HepG2 (cell line): Measurements from ENCODE around the gene MYBPC3. TPM values are rescaled to one million over a fixed set of nuclear protein-coding genes. Genes with fewer than 3 reads are reported as not detected.
A peak's percentile ranks its signal among the peaks of the same experiment; 100 is the strongest.

Experiments
- BHLHE40 ChIP-seq: IDR thresholded peaks from 2 replicates; pipeline ENCODE4 v1.6.1; 2011; ENCODE audit warnings: low read length, improper control_type of control experiment
- BORCS8-MEF2B ChIP-seq: sonication (generic); formaldehyde crosslinking; IDR thresholded peaks from 2 replicates; pipeline ENCODE4 v1.8.0; 2022; ENCODE audit warnings: mild to moderate bottlenecking, missing genetic modification reagents
- CEBPG ChIP-seq: IDR thresholded peaks from 2 replicates; pipeline ENCODE4 v1.6.1; 2016
- HDAC6 ChIP-seq: fragments of 200-600 bp; sonication (generic); IDR thresholded peaks from 2 replicates; pipeline ENCODE4 v1.7.0; 2017; ENCODE audit warnings: mild to moderate bottlenecking, antibody characterized with exemption, low read length, low read depth
- HNF4G ChIP-seq, 2 experiments: sonication (generic) in 1 of 2; formaldehyde crosslinking in 1 of 2; IDR thresholded peaks; 2 replicates each; pipeline versions ENCODE4 v1.4.0 to v1.6.1; 2011 to 2020; ENCODE audit warnings: borderline replicate concordance in 2 of 2, low read depth in 2 of 2, mild to moderate bottlenecking in 2 of 2, low read length in 1 of 2, missing genetic modification reagents in 1 of 2, moderate library complexity in 1 of 2
- HOXA3 ChIP-seq: sonication (generic); formaldehyde crosslinking; IDR thresholded peaks from 2 replicates; pipeline ENCODE4 v1.5.0; 2020; ENCODE audit warnings: missing genetic modification reagents
- MAFG ChIP-seq: sonication (generic); formaldehyde crosslinking; IDR thresholded peaks from 2 replicates; pipeline ENCODE4 v1.5.1; 2020; ENCODE audit warnings: mild to moderate bottlenecking, missing genetic modification reagents
- NONO ChIP-seq, 2 experiments: fragments of 450-650 bp in 1 of 2; sonication (generic) in 1 of 2; formaldehyde crosslinking in 1 of 2; IDR thresholded peaks in 1 of 2; conservative IDR thresholded peaks in 1 of 2; 2 replicates each; pipeline versions ENCODE4 v1.6.1 to v1.8.0; 2017 to 2022; ENCODE audit warnings: mild to moderate bottlenecking in 1 of 2, missing genetic modification reagents in 1 of 2, moderate library complexity in 1 of 2
- ONECUT2 ChIP-seq: sonication (generic); formaldehyde crosslinking; IDR thresholded peaks from 2 replicates; pipeline ENCODE4 v1.4.0; 2020; ENCODE audit warnings: missing genetic modification reagents
- PCBP1 ChIP-seq: fragments of 200-400 bp; formaldehyde crosslinking; IDR thresholded peaks from 2 replicates; pipeline ENCODE4 v1.6.1; 2017; ENCODE audit warnings: mild to moderate bottlenecking, low read depth, low read length, borderline replicate concordance
- SMYD3 ChIP-seq: sonication (generic); formaldehyde crosslinking; IDR thresholded peaks from 2 replicates; pipeline ENCODE4 v1.8.1; 2023; ENCODE audit warnings: mild to moderate bottlenecking, missing genetic modification reagents
- TEAD3 ChIP-seq: optimal IDR thresholded peaks from 2 replicates; pipeline ENCODE3; 2016; ENCODE audit warnings: borderline replicate concordance
- ZNF441 ChIP-seq: sonication (generic); formaldehyde crosslinking; IDR thresholded peaks from 2 replicates; pipeline ENCODE4 v1.7.0; 2021; ENCODE audit warnings: missing genetic modification reagents, borderline replicate concordance
- ZNF484 ChIP-seq: sonication (generic); formaldehyde crosslinking; IDR thresholded peaks from 2 replicates; pipeline ENCODE4 v1.5.1; 2020; ENCODE audit warnings: mild to moderate bottlenecking, low read depth, missing genetic modification reagents, borderline replicate concordance
- ZNF7 ChIP-seq: IDR thresholded peaks from 2 replicates; pipeline ENCODE4 v1.6.1; 2016; ENCODE audit warnings: missing biosample characterization, missing genetic modification reagents
- polyA plus RNA-seq, 8 experiments: library from polyadenylated mRNA; depleted of rRNA in 3 of 8; stranded (reverse) in 7 of 8; unstranded in 1 of 8; fragments of >200 nt; fragmentation: Illumina TruSeq in 4 of 8; extraction: Trizol in 4 of 8; gene quantifications; 2 replicates each; pipeline versions ENCODE4 v1.2.1 to v1.2.3, GENCODE V29; 2011 to 2016; ENCODE audit warnings: low read depth in 4 of 8, missing spikeins in 1 of 8, mixed read lengths in 1 of 8; ENCODE audit not compliant: insufficient read depth in 1 of 8
- total RNA-seq, 5 experiments: library from RNA; depleted of rRNA; stranded (reverse); fragments of >200 nt; fragmentation: Illumina TruSeq; extraction: Trizol; gene quantifications; 2 replicates each; pipeline ENCODE4 v1.2.3, GENCODE V29; 2016; ENCODE audit warnings: low read depth in 1 of 5
- TF ChIP-seq, protein P1 (sequence below): sonication (generic); formaldehyde crosslinking; IDR thresholded peaks from 2 replicates; pipeline ENCODE4 v1.5.0; 2020; ENCODE audit warnings: mild to moderate bottlenecking, missing genetic modification reagents, borderline replicate concordance
- TF ChIP-seq, protein P2 (sequence below): sonication (generic); formaldehyde crosslinking; IDR thresholded peaks from 2 replicates; pipeline ENCODE4 v1.5.1; 2020; ENCODE audit warnings: mild to moderate bottlenecking, missing genetic modification reagents, moderate library complexity
- TF ChIP-seq, protein P3 (sequence below): sonication (generic); formaldehyde crosslinking; IDR thresholded peaks from 2 replicates; pipeline ENCODE4 v1.8.0; 2022; ENCODE audit warnings: missing genetic modification reagents, mild to moderate bottlenecking, moderate library complexity, borderline replicate concordance
- TF ChIP-seq, protein P4 (sequence below): sonication (generic); formaldehyde crosslinking; IDR thresholded peaks from 2 replicates; pipeline ENCODE4 v1.5.0; 2020; ENCODE audit warnings: missing genetic modification reagents, mild to moderate bottlenecking, borderline replicate concordance

Gene MYBPC3
- total and polyA plus RNA-seq, 2 of the 13 experiments (the other 11 are each of a cell fraction or from before 2014, with no cell fraction given), result not detected

- TF ChIP-seq MAFG (CRISPR knock-in tag), result no peak
- no peak for TF ChIP-seq CEBPG (CRISPR knock-in tag)
- no peak for TF ChIP-seq BHLHE40
- TF ChIP-seq SMYD3 (CRISPR knock-in tag), result no peak
- peak; percentile 30; the same call in 1 of the 2 replicates for TF ChIP-seq HOXA3
- TF ChIP-seq ZNF484, result peak; percentile 96; the same call in 1 of the 2 replicates
- TF ChIP-seq HNF4G (IDR thresholded peaks at IDR 0.05; ENCODE audit: borderline replicate concordance, low read depth, low read length), result peak; percentile 47; the same call in 1 of the 2 replicates
- TF ChIP-seq HNF4G (CRISPR knock-in tag; IDR thresholded peaks at IDR 0.05; ENCODE audit: borderline replicate concordance, low read depth), result no peak
- 0 out of 2 replicates have a peak, but pooled peaks have one; percentile 32 for TF ChIP-seq ZNF441
- TF ChIP-seq BORCS8-MEF2B (CRISPR knock-in tag), result no peak
- no peak for TF ChIP-seq ONECUT2 (CRISPR knock-in tag)
- TF ChIP-seq, protein P1, sequence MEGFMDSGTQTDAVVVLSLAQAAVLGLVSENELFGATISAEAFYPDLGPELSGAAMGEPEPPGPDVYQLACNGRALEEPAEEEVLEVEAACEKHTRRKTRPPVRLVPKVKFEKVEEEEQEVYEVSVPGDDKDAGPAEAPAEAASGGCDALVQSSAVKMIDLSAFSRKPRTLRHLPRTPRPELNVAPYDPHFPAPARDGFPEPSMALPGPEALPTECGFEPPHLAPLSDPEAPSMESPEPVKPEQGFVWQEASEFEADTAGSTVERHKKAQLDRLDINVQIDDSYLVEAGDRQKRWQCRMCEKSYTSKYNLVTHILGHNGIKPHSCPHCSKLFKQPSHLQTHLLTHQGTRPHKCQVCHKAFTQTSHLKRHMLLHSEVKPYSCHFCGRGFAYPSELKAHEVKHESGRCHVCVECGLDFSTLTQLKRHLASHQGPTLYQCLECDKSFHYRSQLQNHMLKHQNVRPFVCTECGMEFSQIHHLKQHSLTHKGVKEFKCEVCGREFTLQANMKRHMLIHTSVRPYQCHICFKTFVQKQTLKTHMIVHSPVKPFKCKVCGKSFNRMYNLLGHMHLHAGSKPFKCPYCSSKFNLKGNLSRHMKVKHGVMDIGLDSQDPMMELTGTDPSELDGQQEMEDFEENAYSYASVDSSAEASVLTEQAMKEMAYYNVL, result peak; percentile 23; the same call in 1 of the 2 replicates
- TF ChIP-seq NONO (IDR thresholded peaks at IDR 0.05), result no peak
- peak; percentile 39; the same call in 1 of the 2 replicates for TF ChIP-seq NONO (CRISPR knock-in tag; conservative IDR thresholded peaks at IDR 0.05)
- no peak for TF ChIP-seq HDAC6
- TF ChIP-seq, protein P2, sequence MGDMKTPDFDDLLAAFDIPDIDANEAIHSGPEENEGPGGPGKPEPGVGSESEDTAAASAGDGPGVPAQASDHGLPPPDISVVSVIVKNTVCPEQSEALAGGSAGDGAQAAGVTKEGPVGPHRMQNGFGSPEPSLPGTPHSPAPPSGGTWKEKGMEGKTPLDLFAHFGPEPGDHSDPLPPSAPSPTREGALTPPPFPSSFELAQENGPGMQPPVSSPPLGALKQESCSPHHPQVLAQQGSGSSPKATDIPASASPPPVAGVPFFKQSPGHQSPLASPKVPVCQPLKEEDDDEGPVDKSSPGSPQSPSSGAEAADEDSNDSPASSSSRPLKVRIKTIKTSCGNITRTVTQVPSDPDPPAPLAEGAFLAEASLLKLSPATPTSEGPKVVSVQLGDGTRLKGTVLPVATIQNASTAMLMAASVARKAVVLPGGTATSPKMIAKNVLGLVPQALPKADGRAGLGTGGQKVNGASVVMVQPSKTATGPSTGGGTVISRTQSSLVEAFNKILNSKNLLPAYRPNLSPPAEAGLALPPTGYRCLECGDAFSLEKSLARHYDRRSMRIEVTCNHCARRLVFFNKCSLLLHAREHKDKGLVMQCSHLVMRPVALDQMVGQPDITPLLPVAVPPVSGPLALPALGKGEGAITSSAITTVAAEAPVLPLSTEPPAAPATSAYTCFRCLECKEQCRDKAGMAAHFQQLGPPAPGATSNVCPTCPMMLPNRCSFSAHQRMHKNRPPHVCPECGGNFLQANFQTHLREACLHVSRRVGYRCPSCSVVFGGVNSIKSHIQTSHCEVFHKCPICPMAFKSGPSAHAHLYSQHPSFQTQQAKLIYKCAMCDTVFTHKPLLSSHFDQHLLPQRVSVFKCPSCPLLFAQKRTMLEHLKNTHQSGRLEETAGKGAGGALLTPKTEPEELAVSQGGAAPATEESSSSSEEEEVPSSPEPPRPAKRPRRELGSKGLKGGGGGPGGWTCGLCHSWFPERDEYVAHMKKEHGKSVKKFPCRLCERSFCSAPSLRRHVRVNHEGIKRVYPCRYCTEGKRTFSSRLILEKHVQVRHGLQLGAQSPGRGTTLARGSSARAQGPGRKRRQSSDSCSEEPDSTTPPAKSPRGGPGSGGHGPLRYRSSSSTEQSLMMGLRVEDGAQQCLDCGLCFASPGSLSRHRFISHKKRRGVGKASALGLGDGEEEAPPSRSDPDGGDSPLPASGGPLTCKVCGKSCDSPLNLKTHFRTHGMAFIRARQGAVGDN (CRISPR knock-in tag), result 0 out of 2 replicates have a peak, but pooled peaks have one; percentile 23
- TF ChIP-seq, protein P3, sequence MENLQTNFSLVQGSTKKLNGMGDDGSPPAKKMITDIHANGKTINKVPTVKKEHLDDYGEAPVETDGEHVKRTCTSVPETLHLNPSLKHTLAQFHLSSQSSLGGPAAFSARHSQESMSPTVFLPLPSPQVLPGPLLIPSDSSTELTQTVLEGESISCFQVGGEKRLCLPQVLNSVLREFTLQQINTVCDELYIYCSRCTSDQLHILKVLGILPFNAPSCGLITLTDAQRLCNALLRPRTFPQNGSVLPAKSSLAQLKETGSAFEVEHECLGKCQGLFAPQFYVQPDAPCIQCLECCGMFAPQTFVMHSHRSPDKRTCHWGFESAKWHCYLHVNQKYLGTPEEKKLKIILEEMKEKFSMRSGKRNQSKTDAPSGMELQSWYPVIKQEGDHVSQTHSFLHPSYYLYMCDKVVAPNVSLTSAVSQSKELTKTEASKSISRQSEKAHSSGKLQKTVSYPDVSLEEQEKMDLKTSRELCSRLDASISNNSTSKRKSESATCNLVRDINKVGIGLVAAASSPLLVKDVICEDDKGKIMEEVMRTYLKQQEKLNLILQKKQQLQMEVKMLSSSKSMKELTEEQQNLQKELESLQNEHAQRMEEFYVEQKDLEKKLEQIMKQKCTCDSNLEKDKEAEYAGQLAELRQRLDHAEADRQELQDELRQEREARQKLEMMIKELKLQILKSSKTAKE (CRISPR knock-in tag), result no peak
- no peak for TF ChIP-seq ZNF7 (CRISPR knock-in tag)
- TF ChIP-seq, protein P4, sequence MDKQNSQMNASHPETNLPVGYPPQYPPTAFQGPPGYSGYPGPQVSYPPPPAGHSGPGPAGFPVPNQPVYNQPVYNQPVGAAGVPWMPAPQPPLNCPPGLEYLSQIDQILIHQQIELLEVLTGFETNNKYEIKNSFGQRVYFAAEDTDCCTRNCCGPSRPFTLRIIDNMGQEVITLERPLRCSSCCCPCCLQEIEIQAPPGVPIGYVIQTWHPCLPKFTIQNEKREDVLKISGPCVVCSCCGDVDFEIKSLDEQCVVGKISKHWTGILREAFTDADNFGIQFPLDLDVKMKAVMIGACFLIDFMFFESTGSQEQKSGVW (CRISPR knock-in tag), result no peak
- no peak for TF ChIP-seq PCBP1
- TF ChIP-seq TEAD3 (CRISPR knock-in tag), result peak; percentile 52
These were observed 70.0 kb downstream of the MYBPC3 start (continued) for GRCh38 chr11:47282462-47282861.
